Measurements from ENCODE around the gene TMEM91.
A peak's percentile ranks its signal among the peaks of the same experiment; 100 is the strongest.

Gene TMEM91

DNA sequence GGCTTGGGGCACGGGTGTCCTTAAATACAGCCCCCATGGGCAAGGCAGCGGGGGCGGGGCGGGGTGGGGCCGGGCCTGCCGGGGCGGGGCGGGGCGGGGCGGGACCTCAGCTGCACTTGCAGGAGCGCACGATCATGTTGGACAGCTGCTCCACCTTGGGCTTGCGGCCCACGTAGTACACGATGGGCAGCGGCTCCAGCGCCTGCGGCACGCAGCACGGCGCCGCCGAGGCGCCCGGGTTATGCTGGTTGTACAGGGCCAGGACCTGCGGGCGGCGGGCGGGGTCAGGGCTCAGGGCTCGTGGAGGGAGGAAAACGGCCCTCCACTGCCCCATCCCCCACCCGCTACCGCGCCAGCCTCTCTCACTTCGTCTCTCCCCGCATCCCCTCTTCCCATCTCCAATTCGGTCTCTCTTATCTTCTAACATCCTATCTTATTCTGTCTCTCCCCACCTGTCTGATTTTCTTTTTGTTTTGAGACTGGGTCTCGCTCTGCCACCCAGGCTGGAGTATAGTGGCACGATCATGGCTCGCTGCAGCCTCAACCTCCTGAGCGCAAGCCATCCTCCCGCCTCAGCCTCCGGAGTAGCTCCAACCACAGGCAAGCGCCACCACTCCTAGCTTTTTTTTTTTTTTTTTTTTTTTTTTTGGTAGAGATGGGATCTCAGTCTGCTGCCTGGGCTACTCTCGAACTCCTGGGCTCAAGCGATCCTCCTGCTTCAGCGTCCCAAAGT is 45.2 kb upstream of the TMEM91 start:
- no peak overlapping the region for H3K4me3 ChIP-seq (ENCODE audit: low read length)
- no peak for TF ChIP-seq CTCF (conservative IDR thresholded peaks at IDR 0.05; ENCODE audit: low read length)

DNA sequence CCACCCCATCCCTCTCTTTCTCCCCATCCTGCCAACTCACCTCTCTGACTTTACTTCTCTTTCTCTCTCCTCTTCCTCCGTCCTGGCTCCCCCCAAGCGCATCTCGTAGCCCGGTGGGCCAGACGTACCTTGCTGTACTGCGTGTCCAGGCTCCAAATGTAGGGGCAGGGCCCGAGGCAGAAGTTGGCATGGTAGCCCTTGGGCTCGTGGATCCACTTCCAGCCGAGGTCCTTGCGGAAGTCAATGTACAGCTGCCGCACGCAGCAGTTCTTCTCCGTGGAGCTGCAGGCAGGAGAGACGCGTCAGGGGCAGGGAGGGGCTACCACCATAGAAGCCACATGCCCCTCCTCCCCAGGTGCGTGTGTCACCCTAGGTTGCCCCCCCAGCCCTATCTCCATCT is 44.3 kb upstream of the TMEM91 start:
- no peak for TF ChIP-seq CTCF (conservative IDR thresholded peaks at IDR 0.05; ENCODE audit: low read length)
- DNase-seq (ENCODE audit: low read depth), result no peak
- no peak overlapping the region for H3K4me3 ChIP-seq (ENCODE audit: low read length)

More for the DNA sequence above, 45.2 kb upstream of the TMEM91 start:
- DNase-seq (ENCODE audit: low read depth), result no peak

GRCh38 chr19:41332468-41332867 is 43.9 kb upstream of the TMEM91 start:
- no peak overlapping the region for H3K4me3 ChIP-seq (ENCODE audit: low read length)
- DNase-seq (ENCODE audit: low read depth), result no peak
- no peak for TF ChIP-seq CTCF (conservative IDR thresholded peaks at IDR 0.05; ENCODE audit: low read length)

GRCh38 chr19:41334793-41335192 is 41.5 kb upstream of the TMEM91 start:
- no peak for TF ChIP-seq CTCF (conservative IDR thresholded peaks at IDR 0.05; ENCODE audit: low read length)
- H3K4me3 ChIP-seq (ENCODE audit: low read length), result no peak overlapping the region
- DNase-seq (ENCODE audit: low read depth), result no peak

GRCh38 chr19:41335467-41335866 is 40.9 kb upstream of the TMEM91 start:
- H3K4me3 ChIP-seq (ENCODE audit: low read length), result no peak overlapping the region
- DNase-seq (ENCODE audit: low read depth), result no peak
- no peak for TF ChIP-seq CTCF (conservative IDR thresholded peaks at IDR 0.05; ENCODE audit: low read length)

DNA sequence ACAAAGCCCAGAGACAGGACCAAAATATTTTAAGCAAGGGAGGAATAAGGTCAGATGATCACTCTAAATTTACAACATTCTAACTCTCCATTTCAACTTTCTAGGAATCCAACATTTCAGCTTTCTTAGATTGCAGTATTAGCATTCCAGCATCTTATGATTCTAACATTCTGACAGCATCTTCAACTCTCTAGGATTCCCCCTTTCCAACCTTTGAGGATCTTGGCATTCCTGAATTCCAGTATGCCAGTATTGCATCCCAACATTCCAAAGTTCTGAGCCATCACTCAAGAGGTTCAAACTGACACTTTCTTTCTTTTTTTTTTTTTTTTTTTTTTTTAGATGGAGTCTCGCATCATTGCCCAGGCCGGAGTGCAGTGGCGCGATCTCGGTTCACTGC is 36.4 kb upstream of the TMEM91 start:
- no peak for TF ChIP-seq CTCF (conservative IDR thresholded peaks at IDR 0.05; ENCODE audit: low read length)
- no peak overlapping the region for H3K4me3 ChIP-seq (ENCODE audit: low read length)
- DNase-seq (ENCODE audit: low read depth), result peak; percentile 80

- no peak for DNase-seq (ENCODE audit: low read depth)
- no peak for TF ChIP-seq CTCF (conservative IDR thresholded peaks at IDR 0.05; ENCODE audit: low read length)
- no peak overlapping the region for H3K4me3 ChIP-seq (ENCODE audit: low read length)
These were observed 34.5 kb upstream of the TMEM91 start for GRCh38 chr19:41341669-41342490.

Data from AG10803 (cell line).